Measurements from ENCODE around the gene THBS1.

Gene THBS1

DNA sequence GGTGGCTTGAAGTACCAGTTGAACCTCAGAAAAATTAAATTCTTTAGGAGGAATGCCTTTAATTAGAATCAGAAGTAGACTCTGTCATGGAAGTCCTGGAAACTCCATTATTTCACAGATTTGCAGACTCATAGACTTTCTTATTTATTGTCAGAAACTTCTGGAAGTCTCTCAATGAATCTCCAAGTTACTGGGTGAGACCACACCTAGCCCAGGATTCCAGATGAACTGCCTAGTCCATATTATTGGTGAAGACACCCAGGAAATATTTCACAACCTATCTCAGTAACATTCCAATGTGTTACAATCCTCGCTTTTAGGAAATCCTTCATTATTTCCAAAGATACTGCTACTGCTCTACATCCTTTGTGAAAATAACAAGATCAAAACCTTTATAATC, 6.5 kb upstream of the THBS1 start:
- DNase-seq (ENCODE audit: low spot score) = no peak

DNA sequence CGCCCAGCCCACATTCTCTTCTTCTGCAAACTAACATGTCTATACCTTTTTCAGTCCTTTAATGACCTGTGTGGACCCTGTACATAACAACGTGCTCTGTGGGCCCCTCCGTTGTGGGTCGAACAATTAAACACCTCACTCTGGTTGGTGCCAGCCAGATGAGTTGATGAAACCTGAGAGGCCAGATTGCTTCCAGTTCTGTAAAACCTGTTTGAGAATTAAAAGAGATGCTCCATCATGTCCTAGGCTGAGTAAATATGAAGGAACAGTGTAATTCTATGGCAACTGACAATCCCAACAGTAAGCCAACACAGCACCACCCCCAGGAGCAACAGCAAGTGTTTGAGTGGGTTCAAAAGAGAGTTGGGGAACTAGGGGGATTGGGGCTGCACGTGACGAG, 5.7 kb upstream of the THBS1 start:
- no peak for DNase-seq (ENCODE audit: low spot score)

DNA sequence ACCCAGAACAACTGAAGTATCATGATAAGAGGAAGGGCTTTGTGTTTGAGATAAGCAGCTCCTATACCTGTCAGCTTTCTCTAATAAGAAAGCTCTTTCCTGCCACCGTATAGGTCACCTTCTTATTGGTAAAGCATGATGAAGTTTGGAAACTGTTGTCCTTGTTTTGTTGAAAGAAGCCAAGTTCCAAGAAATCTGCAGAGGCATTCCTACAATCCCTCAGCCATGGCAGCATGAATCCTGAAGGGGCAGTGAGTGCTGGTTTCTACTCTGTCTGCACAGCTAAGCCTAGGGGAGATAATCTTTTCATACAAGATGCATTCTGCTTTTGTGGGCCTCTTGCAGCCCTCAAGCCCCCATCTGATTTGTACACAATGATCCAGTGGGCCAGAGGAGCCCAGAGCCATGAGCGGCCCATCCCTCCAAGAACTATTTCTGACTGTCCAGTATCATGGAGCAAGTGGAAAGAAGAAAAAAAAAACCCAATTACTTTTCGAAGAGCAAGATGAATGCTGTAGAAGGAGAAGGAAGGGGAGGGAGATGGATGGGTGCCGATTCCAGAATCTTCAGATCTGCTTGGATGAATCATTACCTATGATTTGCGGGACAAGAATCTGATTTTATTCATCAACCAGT, 1.9 kb upstream of the THBS1 start:
- no peak for DNase-seq (ENCODE audit: low spot score)

DNA sequence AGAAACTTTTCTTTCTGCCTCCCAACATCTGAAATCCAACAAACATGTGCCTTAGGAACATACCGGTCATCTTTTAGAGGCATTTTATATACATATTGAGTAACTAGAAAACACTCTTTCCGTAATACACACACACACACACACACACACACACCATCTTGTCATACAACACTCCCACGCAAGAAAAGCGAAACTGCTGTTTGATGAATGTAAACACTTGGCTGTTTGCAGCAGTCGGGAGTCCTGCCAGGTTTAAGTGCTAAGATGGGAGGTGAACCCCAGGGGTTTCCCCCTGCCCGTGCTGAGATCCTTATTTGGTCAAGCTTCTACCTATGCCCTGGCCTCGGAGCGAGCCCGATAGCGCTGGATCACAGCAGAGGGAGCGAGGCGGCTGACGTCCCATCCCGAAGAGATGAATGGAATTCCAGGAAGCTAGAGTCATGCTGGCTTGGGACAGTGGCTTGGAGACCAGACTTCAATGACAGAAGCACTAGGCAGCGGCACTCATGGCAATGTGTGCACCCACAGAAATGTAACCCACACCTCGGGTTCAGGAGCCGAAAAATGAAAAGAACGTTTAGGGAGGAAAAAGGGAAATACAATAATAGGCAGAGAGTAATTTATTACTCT, 1.3 kb upstream of the THBS1 start:
- DNase-seq (ENCODE audit: low spot score) = peak; percentile 82

DNA sequence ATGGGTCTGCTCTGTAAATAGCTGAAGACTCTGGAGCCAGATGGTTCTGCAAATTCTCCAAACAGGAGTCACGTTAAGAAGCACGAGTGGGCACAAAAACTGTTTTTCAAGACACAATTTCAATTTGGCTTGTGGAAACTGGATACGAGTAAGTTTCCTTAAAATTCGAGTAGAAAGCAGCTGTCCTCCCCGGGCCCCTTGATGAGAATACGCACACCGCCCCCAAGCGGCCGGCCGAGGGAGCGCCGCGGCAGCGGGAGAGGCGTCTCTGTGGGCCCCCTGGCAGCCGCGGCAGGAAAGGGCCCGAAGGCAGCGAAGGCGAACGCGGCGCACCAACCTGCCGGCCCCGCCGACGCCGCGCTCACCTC, 778 bp upstream of the THBS1 start:
- DNase-seq (ENCODE audit: low spot score) = peak; percentile 83

DNA sequence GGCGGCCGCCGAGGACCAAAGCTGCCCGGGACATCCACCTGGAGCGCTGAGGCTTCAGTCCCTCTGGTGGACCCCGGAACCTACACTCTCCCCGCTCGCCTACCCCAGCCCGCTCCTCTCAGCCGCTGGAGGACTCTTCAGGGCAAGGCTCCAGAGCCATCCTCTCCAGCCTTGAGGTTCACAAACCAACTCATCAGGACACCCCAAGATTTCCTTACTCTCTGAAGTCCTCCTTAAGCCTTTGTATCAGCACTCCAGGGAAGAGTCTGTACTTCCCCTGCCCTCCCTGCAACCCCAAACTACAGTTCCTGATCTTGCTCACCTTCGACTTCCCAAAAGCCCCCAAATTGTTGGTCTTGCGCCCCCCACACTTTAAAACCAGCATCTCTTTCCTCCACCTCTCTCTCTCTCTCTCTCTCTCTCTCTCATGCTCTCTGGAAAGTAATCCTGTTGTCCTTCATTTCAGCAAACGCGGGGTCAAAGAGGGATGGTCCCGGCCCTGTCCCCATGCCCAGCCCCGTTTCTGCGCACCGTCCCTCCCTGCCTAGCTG, 438 bp downstream of the THBS1 start:
- DNase-seq (ENCODE audit: low spot score) = no peak

DNA sequence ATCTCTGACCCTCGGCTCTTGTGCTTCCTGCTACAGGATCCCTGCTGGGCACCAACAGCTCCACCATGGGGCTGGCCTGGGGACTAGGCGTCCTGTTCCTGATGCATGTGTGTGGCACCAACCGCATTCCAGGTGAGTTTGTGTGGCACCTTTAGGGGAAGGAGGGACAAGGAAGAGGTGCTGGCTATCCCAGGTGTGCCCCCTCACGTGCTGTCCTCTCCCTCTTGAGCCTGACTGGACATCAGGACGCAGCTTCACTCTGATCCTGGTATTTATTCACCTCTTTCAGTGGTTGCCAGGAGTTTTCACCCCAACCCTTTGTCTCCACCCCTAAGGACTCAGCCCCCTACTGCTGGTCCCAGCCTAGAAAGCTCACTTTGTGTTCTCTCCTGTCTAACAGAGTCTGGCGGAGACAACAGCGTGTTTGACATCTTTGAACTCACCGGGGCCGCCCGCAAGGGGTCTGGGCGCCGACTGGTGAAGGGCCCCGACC, 960 bp downstream of the THBS1 start:
- DNase-seq (ENCODE audit: low spot score) = no peak

DNA sequence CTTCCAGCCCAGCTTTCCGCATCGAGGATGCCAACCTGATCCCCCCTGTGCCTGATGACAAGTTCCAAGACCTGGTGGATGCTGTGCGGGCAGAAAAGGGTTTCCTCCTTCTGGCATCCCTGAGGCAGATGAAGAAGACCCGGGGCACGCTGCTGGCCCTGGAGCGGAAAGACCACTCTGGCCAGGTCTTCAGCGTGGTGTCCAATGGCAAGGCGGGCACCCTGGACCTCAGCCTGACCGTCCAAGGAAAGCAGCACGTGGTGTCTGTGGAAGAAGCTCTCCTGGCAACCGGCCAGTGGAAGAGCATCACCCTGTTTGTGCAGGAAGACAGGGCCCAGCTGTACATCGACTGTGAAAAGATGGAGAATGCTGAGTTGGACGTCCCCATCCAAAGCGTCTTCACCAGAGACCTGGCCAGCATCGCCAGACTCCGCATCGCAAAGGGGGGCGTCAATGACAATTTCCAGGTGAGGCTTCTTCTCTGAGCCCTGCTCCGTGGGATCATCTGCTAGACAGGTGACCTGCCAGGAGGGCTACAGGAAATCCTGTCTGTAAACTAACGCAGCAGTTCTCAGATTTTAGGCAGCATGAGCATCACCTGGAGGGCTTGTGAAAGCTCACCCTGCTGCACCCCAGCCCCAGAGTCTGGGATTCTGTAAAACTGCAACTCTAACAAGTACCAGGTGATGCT, 1.6 kb downstream of the THBS1 start:
- DNase-seq (ENCODE audit: low spot score) = no peak

DNA sequence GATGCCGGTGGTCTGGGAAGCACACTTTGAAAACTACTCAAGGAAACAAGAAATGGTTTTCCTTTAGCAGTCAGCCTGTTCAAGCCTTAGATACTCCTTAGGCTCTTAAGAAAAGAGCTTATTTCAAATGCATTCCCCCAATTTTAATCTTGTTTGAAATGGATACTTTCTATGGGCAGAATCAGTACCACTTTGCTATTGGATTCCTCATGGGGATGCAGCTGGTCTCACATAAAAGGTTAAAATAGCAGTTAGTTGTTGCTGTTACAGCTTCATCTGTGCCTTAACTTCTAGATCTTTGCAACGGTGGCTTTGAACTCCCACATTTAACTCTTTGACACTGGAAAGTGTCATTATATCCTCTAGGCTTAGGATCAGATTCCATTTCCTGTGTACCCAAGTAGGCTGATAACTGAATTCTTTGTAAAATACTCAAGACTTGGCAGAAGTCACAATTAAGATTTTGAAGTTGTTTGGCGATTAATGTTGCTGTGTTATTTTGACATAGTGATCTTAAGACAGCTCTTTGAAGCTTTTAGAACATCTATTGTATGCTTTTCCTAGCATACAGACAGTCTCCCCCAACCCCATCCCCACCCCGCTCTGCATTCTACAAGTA, 2.2 kb downstream of the THBS1 start:
- no peak for DNase-seq (ENCODE audit: low spot score)

DNA sequence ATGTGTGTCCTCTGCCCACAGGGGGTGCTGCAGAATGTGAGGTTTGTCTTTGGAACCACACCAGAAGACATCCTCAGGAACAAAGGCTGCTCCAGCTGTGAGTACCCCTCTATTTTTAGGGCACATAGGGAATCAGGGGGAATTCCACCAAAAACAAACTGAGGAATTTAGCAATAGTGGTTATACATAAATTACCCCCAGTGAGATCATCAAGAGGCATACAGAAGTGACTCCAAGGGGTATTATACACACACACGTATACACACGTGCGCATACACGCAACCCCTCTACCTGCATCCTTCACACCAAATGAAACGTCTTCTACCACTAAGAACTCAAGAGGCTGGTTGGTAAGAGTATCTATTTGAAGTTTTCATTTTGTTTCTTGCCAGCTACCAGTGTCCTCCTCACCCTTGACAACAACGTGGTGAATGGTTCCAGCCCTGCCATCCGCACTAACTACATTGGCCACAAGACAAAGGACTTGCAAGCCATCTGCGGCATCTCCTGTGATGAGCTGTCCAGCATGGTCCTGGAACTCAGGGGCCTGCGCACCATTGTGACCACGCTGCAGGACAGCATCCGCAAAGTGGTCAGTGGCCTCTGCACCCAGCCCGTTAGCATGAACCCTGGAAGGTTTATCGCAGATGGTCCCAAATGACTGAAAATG, 2.9 kb downstream of the THBS1 start:
- DNase-seq (ENCODE audit: low spot score) = no peak

DNA sequence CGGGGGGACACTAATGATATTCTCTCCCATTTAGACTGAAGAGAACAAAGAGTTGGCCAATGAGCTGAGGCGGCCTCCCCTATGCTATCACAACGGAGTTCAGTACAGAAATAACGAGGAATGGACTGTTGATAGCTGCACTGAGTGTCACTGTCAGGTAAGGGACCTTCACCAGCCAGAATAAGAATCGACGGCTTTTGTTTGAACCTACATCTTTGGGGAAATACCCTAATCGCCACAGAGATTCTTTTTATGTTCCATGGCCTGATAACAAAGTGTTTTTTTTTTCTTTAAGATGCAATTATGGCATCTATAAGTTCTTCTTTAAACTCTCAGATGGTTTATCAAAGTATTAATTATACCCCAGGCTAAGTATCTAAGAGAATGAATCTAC, 3.4 kb downstream of the THBS1 start:
- no peak for DNase-seq (ENCODE audit: low spot score)

DNA sequence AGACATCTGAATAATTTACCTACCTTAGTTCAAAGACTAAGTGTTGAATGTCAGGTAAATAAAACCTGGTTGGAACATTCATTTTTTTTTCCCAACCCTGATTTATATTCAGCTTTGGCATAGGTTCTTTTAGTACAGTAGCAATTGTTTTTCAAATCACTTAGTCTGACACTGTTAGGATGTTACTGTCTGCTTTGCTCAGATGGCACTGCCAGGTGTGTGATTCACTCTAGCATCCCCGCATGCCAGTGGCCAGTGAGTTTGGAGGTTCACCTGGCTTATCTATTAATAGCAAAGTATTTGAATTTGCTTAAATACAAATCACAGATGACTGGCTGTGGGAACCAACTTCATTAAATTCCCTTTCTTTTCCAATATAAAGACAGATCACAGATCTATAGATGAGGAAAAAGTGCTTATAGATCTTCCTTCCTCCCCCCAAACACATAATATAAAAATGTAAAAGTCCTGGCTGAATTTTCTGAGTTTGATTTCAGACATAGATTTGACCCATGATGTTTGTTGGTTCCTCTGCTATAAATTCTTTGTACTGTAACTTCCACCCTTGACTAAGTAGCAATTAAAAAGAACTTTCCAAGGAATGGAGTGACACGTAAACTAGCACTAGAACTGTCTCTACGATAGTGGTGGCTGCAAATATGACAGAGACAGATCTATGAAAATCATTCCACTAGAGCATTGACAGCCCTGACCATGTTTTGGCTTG, 3.9 kb downstream of the THBS1 start:
- DNase-seq (ENCODE audit: low spot score) = no peak

DNA sequence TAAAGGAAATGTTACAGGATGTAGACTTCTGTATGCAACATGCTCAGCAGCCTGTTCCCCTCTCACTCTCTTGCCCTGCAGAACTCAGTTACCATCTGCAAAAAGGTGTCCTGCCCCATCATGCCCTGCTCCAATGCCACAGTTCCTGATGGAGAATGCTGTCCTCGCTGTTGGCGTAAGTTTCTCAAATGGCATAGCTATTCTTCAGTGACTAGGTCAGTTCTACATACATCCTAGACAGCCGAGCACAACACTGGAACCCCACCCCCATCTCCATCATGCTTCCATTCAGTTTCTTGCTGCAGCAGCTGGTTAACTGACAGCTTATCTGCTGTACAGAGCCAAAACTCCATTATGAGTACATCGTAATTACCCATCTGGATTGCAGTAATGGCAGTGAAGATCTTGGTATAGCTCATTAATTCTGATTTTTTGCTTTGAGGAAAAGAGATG, 4.5 kb downstream of the THBS1 start:
- DNase-seq (ENCODE audit: low spot score) = no peak

DNA sequence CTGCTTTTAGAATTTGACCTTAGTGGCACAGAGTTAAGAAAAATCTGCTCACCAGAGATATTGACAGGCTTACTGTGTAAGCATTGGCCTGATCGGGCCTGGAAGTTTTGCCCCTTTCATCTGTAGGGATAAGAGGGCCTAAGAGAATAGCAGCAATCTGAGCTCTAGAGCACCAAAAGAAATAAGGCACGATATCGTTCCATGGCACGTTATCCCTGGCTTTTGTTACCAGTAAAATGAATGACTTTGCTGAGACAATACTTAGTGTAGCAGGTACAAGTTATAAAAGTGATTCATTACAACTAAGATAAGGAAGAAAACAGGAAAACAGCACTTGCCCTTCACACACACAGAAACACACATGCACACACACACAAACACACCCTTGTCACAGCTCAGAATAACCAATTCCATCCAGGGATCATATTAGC, 5.0 kb downstream of the THBS1 start:
- DNase-seq (ENCODE audit: low spot score) = no peak

DNA sequence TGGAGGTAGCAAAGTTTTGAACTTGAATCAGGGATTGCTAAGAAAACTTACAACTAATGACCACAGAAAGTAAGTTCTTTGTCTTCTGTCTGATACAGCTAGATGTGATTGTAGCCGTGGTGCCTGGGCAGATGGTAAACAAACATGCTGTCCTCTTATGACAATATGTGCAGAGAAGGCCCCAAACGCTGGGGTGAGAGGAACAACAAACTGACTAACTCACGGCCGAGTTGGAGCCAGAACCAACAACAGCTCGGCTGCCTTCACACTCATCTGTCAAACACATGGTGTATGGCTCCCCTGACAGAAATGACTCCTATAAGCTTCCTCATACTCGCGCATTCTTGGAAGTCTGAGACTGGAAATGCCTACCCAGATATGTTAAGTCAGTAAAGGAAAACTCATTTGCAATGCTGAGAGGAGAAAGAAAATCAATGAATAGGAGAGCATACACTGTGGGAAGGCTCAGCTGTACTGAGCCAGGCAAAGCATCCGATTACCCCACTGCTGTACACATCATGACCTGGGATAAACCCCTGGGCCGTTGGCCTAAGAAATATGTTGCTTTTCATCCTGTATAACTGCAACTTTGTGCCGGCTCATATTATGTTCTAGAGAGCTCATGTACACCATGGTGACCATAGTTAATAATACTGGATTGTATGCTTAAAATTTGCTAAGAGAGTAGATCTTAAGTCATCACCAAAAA, 5.7 kb downstream of the THBS1 start:
- no peak for DNase-seq (ENCODE audit: low spot score)

DNA sequence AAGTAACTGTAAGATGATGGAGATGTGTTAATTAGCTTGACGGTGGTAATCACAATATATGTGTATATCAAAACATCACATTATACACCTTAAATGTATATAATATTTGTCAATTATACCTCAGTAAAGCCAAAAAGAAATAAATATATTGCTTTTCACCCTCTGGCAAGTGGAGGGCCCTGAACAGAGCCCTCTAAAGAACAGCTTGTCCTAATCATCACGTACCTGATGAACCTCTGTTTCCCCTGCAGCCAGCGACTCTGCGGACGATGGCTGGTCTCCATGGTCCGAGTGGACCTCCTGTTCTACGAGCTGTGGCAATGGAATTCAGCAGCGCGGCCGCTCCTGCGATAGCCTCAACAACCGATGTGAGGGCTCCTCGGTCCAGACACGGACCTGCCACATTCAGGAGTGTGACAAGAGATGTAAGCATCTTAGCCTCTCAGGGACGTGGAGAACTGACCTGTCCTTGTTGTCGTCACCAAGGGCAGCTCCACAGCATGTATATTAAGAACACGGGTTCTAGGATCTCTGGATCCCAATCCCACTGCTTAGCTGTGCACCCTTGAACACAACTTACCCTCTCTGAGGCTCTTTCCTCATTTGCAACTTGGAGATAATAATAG, 6.3 kb downstream of the THBS1 start:
- no peak for DNase-seq (ENCODE audit: low spot score)

DNA sequence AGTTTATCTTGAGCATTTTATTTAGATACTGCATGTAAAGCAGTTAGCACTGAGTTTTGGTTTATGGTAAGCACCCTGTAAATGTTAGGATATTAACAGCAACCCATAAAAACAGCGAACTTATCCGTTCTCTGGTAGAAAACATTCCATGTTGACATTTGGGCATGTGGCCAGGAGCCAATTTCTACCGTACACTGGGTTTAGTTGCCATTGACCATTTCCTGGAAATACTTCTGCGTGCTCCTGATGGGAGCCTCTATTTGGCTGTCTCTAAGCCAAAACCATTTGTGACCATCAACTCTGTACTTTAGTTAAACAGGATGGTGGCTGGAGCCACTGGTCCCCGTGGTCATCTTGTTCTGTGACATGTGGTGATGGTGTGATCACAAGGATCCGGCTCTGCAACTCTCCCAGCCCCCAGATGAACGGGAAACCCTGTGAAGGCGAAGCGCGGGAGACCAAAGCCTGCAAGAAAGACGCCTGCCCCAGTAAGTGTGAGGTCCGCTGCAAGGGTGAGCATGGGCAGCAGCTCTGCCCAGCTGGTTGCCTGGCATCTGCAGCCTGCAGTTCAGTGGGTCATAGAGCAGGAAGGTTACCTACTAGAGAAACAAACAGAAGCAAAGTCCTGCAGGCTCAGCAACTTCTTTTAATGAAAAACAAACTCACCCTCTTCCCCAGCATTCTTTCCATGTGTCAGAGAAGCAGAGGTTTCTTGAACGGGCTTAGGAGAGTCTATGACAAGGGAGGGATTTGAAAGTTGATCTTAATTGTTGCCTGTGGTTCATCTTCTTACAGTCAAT, 7.1 kb downstream of the THBS1 start:
- DNase-seq (ENCODE audit: low spot score) = no peak

DNA sequence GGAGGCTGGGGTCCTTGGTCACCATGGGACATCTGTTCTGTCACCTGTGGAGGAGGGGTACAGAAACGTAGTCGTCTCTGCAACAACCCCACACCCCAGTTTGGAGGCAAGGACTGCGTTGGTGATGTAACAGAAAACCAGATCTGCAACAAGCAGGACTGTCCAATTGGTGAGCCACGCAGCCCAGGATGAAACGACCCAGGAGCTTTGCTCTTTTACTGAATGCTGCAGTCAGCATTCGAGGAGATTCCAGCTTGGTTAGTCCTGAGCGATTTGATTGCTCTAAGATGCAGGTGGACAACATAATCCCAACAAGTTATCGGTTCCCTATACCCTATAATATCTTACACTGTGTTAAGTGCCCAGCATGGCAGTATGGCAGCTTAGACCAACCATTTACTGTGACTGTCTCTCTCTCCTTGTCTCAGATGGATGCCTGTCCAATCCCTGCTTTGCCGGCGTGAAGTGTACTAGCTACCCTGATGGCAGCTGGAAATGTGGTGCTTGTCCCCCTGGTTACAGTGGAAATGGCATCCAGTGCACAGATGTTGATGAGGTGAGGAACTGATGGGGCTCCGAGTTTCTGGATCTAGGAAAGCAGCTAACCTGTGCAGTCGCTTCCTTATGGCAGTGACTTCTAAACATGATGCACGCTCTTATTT, 7.8 kb downstream of the THBS1 start:
- DNase-seq (ENCODE audit: low spot score) = no peak
